GM18511 (cell line): ENCODE measurements around the gene BRAP.
A peak's percentile ranks its signal among the peaks of the same experiment; 100 is the strongest.
"Not testable (repeated sequence)": the region's sequence is repeated elsewhere in the genome, so short reads cannot be mapped to it uniquely, and the experiment has no call there.

Experiments
- ATAC-seq: cut with Tn5 transposase; IDR thresholded peaks from one replicate; pipeline ENCODE4 v1.9.1; 2021; ENCODE audit warnings: mild to moderate bottlenecking, moderate library complexity; ENCODE audit not compliant: unreplicated experiment

The BRAP gene, protein sequence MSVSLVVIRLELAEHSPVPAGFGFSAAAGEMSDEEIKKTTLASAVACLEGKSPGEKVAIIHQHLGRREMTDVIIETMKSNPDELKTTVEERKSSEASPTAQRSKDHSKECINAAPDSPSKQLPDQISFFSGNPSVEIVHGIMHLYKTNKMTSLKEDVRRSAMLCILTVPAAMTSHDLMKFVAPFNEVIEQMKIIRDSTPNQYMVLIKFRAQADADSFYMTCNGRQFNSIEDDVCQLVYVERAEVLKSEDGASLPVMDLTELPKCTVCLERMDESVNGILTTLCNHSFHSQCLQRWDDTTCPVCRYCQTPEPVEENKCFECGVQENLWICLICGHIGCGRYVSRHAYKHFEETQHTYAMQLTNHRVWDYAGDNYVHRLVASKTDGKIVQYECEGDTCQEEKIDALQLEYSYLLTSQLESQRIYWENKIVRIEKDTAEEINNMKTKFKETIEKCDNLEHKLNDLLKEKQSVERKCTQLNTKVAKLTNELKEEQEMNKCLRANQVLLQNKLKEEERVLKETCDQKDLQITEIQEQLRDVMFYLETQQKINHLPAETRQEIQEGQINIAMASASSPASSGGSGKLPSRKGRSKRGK

DNA sequence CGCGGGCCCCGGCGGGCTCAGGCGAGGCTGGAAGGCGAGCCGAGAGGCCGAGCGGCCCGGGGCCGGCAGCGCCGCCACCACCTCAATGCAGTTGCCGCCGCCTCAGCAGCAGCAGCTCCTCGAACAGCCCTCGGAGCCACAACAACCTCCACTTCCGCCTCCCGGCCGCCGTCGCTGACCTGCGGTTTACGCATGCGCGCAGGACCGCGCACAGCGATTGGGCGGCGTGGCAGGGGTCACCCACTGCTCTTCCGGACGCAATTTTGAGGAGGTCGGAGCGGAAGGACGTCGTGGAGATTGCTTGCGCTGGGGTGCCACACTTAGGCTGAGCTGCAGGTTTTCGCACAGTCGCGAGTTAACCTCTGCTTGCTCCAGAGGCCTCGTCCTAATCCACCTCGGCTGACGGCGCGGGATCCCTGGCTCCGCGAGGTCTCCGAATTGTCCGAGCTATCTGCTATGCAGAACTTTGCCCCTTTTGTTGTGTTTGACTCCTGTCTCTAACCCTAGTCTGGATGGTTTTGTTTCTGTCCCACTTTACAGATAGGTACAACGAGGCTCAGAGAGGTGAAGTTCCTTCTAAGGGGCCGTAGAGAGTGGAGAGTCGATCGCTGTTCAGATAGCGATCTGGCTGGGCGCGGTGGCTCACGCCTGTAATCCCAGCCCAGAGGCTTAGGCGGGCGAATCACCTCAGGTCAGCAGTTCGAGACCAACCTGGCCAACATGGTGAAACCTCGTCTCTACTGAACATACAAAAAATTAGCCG lies at the start of gene BRAP, which contains the start of gene ACAD10:
Gene BRAP (minus strand): TSS at position 146 of the 763 bp plus-strand sequence. CDS start 164 bp downstream, outside the sequence.
Gene ACAD10 (plus strand): TSS at position 243 of the 763 bp plus-strand sequence. CDS start 6,657 bp downstream, outside the sequence.
- ATAC-seq = peak; percentile 91

DNA sequence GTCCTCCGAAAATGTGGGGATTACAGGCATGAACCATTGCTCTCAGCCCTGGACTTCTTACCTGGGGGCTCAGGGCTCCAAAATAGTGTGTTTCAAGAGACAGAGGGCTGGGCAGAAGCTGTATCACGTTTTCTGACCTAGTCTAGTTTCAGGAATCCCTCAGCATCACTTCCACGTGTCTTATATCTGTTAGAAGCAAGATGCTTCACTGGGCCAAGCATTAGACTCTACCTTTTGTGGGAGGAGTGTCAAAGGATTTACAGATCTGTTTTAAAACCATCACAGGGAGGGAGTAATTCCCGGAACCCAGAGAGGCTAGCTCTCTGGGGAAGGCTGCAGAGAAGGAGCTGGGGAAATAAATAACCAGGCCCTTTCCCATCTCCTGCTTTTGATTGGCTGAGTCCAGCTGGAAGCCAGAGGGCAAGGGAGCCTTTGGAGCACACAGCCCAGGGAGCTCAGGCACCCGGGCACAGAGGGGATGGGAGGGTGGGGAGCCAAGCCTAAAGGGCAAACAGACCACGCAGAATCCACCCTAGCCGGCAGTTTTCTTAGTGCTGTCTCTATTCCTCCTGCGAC lies 47.7 kb upstream of the BRAP start:
- ATAC-seq = no peak

DNA sequence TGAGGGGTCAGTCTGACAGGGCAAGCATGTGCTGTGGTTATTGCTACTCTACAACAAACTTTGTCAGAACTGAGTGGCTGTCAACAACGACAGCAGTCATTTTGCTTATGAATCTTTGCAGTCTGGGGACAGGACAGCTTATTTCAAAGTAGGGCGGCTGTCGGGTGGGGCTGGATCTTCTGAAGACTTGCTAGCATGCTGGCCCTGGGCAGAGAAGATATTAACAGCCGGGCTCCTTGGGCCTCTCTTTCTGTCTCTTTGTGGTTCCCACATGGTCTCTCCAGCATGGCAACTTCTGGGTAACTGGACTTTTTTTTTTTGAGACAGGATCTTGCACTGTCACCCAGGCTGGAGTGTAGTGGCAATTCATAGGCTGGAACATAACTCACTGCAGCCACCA lies 47.0 kb upstream of the BRAP start:
- no peak for ATAC-seq

DNA sequence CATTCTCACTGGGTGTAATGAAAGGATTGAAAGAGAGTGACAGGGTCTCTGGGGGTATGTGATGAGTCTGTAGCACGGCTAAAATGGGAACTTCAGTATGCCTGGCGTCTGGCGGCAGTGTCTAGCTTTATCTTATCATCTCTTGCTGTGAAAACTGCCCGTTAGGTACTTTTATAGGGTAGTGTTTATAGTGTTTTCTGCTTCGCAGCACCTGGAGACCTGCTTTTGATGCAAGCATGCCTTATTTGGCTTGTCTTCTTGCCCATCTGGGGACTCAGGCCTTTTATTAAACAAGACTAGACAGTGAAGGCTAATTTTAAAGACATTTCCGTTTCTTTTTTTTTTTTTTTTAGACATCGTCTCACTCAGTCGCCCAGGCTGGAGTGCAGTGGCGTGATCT lies 44.7 kb upstream of the BRAP start:
- ATAC-seq = no peak

DNA sequence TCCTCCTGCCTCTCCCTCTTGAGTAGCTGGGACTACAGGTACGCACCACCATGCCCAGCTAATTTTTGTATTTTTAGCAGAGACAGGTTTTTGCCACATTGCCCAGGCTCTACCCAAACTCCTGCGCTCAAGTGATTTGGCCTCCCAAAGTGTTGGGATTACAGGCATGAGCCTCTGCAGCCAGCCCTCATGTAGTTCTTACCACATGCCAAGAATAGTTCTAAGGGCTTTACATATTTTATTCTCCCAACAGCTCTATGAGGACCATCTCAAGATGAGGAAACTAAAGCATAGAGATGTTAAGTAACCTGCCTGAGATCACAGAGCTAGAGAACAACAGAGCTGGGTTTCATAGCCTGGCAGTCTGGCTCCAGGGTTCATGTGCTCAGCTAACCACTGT lies 43.0 kb upstream of the BRAP start:
- no peak for ATAC-seq

DNA sequence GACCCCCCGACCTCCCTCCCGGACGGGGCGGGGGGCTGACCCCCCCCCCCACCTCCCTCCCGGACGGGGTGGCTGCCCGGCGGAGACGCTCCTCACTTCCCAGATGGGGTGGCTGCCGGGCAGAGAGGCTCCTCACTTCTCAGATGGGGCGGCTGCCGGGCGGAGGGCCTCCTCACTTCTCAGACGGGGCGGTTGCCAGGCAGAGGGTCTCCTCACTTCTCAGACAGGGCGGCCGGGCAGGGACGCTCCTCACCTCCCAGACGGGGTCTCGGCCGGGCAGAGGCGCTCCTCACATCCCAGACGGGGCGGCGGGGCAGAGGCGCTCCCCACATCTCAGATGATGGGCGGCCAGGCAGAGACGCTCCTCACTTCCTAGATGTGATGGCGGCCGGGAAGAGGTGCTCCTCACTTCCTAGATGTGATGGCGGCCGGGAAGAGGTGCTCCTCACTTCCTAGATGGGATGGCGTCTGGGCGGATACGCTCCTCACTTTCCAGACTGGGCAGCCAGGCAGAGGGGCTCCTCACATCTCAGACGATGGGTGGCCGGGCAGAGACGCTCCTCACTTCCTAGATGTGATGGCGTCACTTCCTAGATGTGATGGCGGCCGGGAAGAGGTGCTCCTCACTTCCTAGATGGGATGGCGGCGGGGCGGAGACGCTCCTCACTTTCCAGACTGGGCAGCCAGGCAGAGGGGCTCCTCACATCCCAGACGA lies 38.0 kb upstream of the BRAP start:
- ATAC-seq = not testable (repeated sequence)

DNA sequence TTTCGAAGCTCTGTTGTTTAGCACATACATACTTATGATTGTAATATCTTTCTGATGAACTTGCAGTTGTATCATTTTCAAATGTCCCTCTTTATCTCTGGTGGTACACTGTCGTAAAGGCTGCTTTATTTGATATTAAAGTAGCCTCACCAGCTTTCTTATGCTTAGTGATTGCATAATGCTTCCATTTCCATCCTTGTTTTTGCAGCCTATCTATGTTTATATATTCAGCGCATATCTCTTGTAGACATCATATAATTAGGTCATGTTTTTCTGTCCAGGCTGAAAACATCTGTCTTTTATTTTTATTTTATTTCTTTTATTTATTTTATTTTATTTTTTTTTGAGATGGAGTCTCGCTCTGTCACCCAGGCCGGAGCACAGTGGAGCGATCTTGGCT lies 34.7 kb upstream of the BRAP start:
- no peak for ATAC-seq

DNA sequence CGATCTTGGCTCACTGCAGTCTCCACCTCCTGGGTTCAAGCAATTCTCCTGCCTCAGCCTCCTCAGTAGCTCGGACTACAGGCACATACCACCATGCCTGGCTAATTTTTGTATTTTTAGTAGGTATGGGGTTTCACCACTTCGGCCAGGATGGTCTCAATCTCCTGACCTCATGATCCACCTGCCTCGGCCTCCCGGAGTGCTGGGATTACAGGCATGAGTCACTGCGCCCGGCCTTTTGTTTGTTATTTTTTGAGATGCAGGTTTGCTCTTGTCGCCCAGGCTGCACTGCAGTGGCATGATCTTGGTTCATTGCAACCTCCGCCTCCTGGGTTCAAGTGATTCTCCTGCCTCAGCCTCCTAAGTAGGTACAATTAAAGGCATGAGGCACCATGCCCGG lies 33.6 kb upstream of the BRAP start:
- not testable (repeated sequence) for ATAC-seq

DNA sequence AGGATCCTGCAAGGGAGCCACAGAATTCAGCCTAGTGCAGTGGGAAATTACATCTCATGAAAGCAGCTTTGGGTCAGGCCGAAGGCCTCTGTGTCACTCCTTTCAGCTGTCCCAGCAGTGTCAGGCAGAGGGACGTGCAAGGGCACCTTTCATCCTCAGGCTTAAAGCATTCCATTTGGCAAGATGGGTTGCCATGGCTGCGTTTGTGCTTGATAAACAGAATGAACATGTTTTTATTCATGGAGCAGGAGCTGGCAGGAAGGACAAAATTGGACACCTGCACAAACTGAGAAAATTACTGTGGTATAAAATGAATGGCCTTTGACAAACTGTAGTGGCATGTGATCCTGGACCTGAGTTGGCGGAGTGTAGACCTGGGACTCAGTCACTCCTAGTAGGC lies 29.5 kb upstream of the BRAP start:
- no peak for ATAC-seq

DNA sequence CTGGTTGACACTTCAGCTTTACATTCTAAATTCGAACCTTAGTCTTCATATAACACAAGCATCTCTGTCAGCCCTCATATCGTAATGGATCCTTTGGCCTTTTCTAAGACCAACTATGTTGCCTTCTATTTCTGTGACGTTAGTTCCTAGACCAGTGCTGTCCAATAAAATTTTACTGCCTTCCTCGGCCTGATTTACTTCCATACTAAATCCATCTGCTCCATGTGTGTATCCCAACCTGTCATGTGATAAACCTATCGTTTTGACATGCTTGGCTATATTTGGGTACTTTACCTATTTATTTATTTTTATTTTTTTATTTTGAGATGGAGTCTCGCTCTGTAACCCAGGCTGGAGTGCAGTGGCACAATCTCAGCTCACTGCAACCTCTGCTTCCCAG lies 20.4 kb upstream of the BRAP start:
- ATAC-seq = no peak

DNA sequence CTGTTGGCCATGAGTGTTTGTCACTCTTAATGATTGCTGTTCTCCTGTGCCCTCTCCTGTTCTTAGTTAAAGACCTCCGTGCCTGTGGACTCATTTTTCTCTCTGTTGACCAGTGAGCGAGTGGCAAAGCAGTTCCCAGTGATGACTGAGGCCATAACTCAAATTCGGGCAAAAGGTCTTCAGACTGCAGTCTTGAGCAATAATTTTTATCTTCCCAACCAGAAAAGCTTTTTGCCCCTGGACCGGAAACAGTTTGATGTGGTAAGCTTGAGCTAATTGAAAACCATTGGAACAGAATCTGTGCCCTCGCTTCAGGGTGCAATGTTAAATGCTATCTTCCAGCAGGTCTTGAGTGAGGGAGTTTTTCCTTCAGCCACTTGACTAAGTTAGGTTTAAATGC lies 19.9 kb upstream of the BRAP start:
- ATAC-seq = no peak

DNA sequence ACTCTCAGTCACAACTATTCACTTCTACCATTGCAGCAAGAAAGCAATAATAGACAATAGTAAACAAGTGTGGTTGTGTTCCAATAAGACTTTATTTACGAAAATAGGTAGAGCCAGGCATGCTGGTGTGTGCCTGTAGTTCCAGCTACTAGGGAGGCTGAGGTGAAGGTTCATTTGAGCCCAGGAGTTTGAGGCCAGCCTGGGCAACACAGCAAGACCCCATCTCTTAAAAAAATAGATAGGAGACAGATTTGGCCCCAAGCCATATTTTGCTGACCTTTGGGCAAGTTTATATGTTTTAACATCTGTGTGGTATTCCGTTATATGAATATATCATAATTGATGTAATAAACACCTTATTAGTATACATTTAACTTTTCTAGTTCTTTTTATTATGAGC lies 14.2 kb upstream of the BRAP start:
- ATAC-seq = no peak

DNA sequence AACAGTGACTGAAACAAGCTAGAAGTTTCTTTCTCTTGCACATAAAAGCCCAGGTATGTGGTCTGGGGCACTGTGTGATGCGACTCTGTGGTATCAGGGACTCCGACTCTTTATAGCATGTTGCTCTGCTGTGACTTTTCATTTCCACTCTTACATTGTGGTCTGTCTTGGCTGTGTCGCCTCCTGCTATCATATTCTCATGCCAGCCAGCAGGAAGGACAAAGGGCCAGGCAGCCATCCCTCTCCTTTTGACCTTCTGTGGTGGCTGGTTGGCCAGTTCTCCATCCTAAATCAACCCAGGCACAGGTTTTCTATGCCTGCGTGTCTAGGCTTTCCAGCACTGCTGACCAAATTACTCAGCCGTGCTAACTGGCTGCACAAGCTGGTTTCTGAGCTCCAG lies 8.1 kb upstream of the BRAP start:
- ATAC-seq = no peak

DNA sequence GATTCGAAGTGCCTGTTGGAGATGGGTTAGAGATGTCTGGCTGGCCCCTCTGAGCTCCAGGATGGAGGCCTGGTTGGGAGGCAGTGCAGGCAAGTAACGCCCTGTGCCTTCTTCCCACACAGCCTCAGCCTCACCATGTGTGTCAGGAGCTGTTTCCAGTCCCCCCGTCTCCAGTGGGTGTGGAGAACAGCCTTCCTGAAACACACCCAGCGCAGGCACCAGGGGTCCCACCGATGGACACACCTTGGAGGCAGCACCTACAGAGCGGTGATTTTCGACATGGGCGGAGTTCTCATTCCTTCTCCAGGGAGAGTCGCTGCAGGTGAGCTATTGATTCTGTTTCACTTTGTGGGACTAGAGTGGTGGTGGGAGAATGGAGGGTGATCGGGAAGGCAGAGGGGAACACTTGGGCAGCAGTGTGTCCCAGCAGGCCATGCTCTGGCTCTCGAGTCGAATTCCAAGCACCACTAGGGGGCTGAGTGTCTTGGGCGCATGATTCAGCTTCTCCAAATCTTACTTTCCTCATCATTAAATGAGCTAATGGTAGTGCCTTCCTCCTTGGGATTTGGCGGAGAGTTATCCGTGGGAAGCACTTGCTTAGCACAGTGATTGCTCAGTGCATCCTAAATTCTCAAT lies 6.9 kb upstream of the BRAP start:
- no peak for ATAC-seq

DNA sequence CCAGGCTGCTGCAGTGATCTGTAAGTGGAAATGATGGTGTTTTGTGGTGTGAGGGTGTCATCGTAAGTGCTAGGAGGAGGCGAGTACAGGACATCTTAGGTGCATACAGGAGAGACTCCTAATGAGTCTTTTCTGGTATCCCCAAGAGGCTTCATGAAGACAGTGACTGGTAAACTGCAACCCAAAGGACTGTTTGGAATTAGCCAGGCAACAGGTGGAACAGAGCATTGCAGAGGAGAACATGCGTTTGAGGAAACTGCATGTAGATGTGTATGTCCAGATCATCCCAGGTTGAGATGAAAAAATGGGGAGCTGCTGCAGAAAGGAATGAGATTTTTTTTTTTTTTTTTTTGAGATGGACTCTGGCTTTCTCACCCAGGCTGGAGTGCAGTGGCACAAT lies 5.5 kb upstream of the BRAP start:
- ATAC-seq = no peak

DNA sequence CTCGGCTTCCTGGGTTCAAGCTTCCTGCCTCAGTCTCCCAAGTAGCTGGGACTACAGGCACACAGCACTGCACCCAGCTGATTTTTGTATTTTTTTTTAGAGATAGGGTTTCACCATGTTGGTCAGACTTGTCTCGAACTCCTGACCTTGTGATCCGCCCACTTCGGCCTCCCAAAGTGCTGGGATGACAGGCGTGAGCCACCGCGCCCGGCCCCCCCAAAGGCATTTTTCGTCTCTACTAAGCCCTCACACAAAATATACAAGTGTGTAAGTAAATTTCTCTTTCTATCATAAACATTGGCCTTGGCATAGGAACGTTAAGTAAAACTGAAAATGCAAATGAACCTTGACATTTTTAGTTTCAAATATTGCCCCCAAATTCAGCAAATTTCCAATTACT lies 2.2 kb upstream of the BRAP start:
- no peak for ATAC-seq

DNA sequence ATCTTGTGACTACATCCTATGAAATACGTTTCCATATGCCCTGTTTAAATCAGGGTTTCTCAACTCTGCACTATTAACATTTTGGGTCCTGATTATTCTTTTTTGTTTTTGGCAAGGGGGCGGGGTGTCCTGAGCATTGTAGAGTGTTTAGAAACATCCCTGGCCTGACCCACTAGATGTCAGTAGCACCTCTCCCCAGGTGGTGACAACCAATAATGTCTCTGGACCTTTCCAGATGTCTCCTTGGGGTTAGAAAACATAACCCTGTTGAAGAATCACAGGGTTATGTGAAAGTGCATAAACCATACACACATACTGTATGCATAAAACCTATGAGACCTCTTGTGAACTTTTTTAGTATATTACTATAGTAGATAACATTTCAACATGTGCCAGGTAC lies 1.5 kb upstream of the BRAP start:
- no peak for ATAC-seq

DNA sequence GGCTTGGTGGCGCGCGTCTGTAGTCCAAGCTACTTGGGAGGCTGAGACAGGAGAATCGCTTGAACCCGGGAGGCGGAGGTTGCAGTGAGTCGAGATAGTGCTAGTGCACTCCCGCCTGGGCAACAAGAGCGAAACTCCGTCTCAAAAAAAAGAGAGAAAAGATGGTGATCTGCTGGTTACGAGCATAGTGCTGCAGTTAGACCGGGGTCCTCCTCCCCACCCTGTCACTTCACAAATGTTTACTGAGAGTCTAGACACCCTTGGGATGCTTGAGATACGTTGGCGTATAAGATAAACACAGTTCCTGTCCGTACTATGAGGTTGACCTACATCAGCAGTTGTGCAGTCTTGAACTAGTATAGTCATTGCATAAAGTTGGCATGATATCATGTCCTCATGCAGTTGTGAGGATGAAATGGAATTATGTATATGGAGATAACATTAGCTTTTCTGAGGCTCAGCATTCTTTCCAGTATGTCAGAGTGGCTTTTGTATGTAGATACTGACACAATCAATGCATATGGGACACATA lies 884 bp upstream of the BRAP start:
- ATAC-seq = no peak

DNA sequence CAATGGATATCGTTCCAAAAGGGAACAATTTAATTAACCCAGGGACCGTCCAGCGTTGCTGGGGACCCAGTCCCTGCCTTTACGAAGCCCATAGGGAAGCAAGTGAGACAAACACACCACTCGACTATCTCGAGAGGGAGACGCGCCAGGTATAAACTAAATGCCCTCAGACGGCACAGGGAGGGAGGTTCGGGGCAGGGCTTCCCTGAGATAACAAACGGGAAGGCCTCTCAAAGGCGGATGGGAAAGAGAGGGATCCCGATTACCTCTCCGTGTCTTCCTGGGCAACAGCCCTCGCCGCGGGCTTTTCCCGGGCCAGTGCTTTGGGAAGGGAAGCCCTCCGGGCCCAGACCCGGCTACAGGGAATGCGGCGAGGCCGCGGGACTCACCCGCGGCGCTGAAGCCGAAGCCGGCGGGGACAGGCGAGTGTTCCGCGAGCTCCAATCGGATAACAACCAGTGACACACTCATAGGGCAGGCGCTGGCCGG lies 390 bp downstream of the BRAP start:
- ATAC-seq = peak; percentile 10
